Measurements from ENCODE around the gene TTC7B.

DNA sequence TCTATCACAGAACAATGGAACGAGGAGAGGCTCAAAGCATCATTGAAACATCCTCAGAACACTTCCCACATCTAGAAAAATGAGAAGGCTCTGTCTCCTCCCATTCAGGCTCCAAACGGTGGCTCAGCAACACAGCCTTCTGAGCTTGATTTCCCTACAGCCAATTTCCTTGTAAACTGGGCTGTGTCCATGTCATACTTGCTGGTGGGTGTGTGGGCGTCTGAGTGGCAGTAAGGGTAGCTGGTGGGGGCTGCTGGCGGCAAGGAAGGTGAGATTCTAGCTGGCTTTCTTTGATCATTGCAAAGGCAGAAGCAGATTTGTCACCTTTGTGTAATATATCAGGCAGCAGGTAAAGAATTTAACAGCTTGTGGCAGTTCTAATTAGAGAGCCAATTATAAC, 255.7 kb downstream of the TTC7B start:
- TF ChIP-seq EZH2 (IDR thresholded peaks at IDR 0.05; ENCODE audit: borderline replicate concordance, low read length), result no peak
- TF ChIP-seq, protein P1, sequence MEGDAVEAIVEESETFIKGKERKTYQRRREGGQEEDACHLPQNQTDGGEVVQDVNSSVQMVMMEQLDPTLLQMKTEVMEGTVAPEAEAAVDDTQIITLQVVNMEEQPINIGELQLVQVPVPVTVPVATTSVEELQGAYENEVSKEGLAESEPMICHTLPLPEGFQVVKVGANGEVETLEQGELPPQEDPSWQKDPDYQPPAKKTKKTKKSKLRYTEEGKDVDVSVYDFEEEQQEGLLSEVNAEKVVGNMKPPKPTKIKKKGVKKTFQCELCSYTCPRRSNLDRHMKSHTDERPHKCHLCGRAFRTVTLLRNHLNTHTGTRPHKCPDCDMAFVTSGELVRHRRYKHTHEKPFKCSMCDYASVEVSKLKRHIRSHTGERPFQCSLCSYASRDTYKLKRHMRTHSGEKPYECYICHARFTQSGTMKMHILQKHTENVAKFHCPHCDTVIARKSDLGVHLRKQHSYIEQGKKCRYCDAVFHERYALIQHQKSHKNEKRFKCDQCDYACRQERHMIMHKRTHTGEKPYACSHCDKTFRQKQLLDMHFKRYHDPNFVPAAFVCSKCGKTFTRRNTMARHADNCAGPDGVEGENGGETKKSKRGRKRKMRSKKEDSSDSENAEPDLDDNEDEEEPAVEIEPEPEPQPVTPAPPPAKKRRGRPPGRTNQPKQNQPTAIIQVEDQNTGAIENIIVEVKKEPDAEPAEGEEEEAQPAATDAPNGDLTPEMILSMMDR (IDR thresholded peaks at IDR 0.05; ENCODE audit: low read length), result no peak
